OCI-LY7 (cell line): ENCODE results near the gene FANCC. TPM values are rescaled to one million over a fixed set of nuclear protein-coding genes. Genes with fewer than 3 reads are reported as not detected.
"Not testable (repeated sequence)": the region's sequence is repeated elsewhere in the genome, so short reads cannot be mapped to it uniquely, and the experiment has no call there.

Experiments
- BruUV-seq: library from RNA; stranded (reverse); fragments of 400-500 nt; replicated peaks from 2 replicates; lab custom pipeline; 2021; lab: Mats Ljungman, UMichigan
- CTCF ChIA-PET: fragments of 300-600 bp; sonication (Branson Sonifier 250); formaldehyde crosslinking; loops from one replicate; lab custom pipeline; 2022; ENCODE audit warnings: antibody characterized with exemption; ENCODE audit not compliant: unreplicated experiment; lab: Charles Lee
- POLR2A ChIA-PET: fragments of 300-600 bp; sonication (Branson Sonifier 250); formaldehyde crosslinking; loops from one replicate; lab custom pipeline; 2022; ENCODE audit warnings: antibody characterized with exemption; lab: Charles Lee
- DNase-seq: peaks from one replicate; pipeline ENCODE4 v3.0.0-alpha.2; 2015; ENCODE audit warnings: low spot score
- H2AFZ ChIP-seq: fragments of 200-600 bp; sonication (generic), shearing (Covaris generic); 2 replicates; pipeline ENCODE4 v1.6.1; 2014; ENCODE audit warnings: mild to moderate bottlenecking, antibody characterized with exemption, low read length, moderate library complexity
- H3K27ac ChIP-seq: fragments of 200-600 bp; sonication (generic); 2 replicates; pipeline ENCODE4 v1.5.1; 2014; ENCODE audit warnings: mixed run types, low read depth, mild to moderate bottlenecking, moderate library complexity, low read length, inconsistent platforms; ENCODE audit not compliant: poor library complexity, severe bottlenecking
- H3K36me3 ChIP-seq: fragments of 200-600 bp; sonication (generic); 2 replicates; pipeline ENCODE4 v1.6.1; 2014; ENCODE audit warnings: mild to moderate bottlenecking, antibody characterized with exemption, low read length, moderate library complexity, mixed read lengths; ENCODE audit not compliant: insufficient read depth
- H3K4me1 ChIP-seq: fragments of 200-600 bp; sonication (generic); 2 replicates; pipeline ENCODE4 v1.5.1; 2014; ENCODE audit warnings: mild to moderate bottlenecking, low read length; ENCODE audit not compliant: insufficient read depth, poor library complexity, severe bottlenecking
- H3K4me2 ChIP-seq: fragments of 200-600 bp; sonication (generic); 2 replicates; pipeline ENCODE4 v1.6.1; 2014; ENCODE audit warnings: mild to moderate bottlenecking, low read length
- H3K4me3 ChIP-seq: fragments of 200-600 bp; sonication (generic); 2 replicates; pipeline ENCODE4 v1.5.1; 2014; ENCODE audit warnings: mild to moderate bottlenecking, low read depth, low read length; ENCODE audit not compliant: poor library complexity, severe bottlenecking
- H3K79me2 ChIP-seq: fragments of 200-600 bp; sonication (generic); 2 replicates; pipeline ENCODE4 v1.6.1; 2016; ENCODE audit warnings: low read depth, mild to moderate bottlenecking, low read length, moderate library complexity, mixed read lengths; ENCODE audit not compliant: insufficient read depth
- H3K9me2 ChIP-seq: fragments of 200-600 bp; sonication (generic); 2 replicates; pipeline ENCODE4 v1.6.1; 2016; ENCODE audit warnings: mild to moderate bottlenecking, low read length, mixed read lengths; ENCODE audit not compliant: insufficient read depth
- H3K9me3 ChIP-seq: fragments of 200-600 bp; sonication (generic); 2 replicates; pipeline ENCODE4 v1.6.1; 2014; ENCODE audit warnings: mild to moderate bottlenecking, mixed run types, low read length, mixed read lengths
- H4K20me1 ChIP-seq: fragments of 200-600 bp; sonication (generic); 2 replicates; pipeline ENCODE4 v1.6.1; 2014; ENCODE audit warnings: mild to moderate bottlenecking, antibody characterized with exemption, low read length, moderate library complexity, mixed read lengths; ENCODE audit not compliant: insufficient read depth
- EZH2phosphoT487 ChIP-seq: fragments of 200-600 bp; sonication (generic); IDR thresholded peaks from 2 replicates; pipeline ENCODE4 v1.6.1; 2018; ENCODE audit warnings: low read depth, borderline replicate concordance, mild to moderate bottlenecking, mixed run types, antibody characterized with exemption, low read length, moderate library complexity, mixed read lengths
- intact Hi-C: fragments of 100-400 bp; cut with micrococcal nuclease; formaldehyde crosslinking; loops from one replicate; pipeline ENCODE4 v1.10.0; 2022; ENCODE audit not compliant: unreplicated experiment
- total RNA-seq, 2 experiments: library from RNA; depleted of rRNA in 1 of 2; stranded (reverse); fragments of >200 nt in 1 of 2; shearing (Covaris generic) in 1 of 2; gene quantifications; 2 replicates each; pipeline ENCODE4 v1.2.3, GENCODE V29; 2014 to 2022
- TF ChIP-seq, protein P1 (sequence below): fragments of 200-600 bp; sonication (generic); conservative IDR thresholded peaks from 2 replicates; pipeline ENCODE4 v1.5.1; 2014; ENCODE audit warnings: mild to moderate bottlenecking, antibody characterized with exemption, low read length, moderate library complexity, mixed read lengths

FANCC gene
- total RNA-seq, 2 experiments from 2014 or later: 13.9 to 28.7 TPM

DNA sequence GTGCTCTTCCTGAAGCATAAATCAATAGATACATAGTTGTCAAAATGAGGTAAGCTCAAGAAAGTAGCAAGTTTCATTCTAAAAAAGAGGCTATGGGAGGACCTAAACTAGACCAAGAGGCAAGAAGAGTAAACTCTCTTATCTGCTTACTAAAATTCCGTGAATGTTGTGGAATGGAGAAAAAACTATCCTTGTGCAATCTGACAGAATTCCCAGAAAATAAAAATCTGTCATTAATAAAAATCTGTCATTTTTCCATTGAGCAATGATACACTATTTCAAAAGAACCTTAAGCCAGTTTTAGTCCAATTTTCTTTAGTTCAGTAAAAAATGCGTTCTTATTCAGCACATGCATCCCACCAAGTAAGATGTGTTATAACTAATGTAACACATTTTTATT, 15.9 kb upstream of the FANCC start:
- no peak for DNase-seq
- peaks cover 32% of the 10 kb centered on the region for H3K9me3 ChIP-seq
- no peak overlapping the region for H2AFZ ChIP-seq
- BruUV-seq: no TSS peak
- ChIA-PET CTCF (no interaction called here), POLR2A (no interaction called here)
- no peak overlapping the region for H3K27ac ChIP-seq
- H3K4me1 ChIP-seq: no peaks in the 10 kb centered on the region
- H3K36me3 ChIP-seq: no peaks in the 10 kb centered on the region
- no peaks in the 10 kb centered on the region for H3K9me2 ChIP-seq
- H3K79me2 ChIP-seq: no peaks in the 10 kb centered on the region
- no peaks in the 10 kb centered on the region for H4K20me1 ChIP-seq
- intact Hi-C loops: no loop called here
- no peak overlapping the region for H3K4me2 ChIP-seq
- no peak for TF ChIP-seq EZH2phosphoT487
- TF ChIP-seq, protein P1, sequence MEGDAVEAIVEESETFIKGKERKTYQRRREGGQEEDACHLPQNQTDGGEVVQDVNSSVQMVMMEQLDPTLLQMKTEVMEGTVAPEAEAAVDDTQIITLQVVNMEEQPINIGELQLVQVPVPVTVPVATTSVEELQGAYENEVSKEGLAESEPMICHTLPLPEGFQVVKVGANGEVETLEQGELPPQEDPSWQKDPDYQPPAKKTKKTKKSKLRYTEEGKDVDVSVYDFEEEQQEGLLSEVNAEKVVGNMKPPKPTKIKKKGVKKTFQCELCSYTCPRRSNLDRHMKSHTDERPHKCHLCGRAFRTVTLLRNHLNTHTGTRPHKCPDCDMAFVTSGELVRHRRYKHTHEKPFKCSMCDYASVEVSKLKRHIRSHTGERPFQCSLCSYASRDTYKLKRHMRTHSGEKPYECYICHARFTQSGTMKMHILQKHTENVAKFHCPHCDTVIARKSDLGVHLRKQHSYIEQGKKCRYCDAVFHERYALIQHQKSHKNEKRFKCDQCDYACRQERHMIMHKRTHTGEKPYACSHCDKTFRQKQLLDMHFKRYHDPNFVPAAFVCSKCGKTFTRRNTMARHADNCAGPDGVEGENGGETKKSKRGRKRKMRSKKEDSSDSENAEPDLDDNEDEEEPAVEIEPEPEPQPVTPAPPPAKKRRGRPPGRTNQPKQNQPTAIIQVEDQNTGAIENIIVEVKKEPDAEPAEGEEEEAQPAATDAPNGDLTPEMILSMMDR: no peak
- H3K4me3 ChIP-seq: no peak overlapping the region

DNA sequence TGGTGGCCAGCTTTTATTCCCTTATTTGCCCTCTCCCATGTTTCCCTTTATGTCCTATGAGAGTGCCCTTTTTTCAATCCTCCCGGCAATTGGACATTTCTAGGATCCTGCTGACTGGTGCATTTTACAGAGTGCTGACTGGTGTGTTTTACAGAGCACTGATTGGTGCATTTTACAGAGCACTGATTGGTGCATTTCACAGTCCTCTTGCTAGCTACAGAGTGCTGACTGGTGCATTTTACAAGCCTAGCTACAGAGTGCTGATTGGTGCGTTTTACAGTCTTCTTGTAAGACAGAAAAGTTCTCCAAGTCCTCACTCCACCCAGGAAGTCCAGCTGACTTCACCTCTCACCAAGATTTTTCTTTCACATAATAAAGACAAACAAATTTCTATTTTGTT, 15.4 kb upstream of the FANCC start:
- no TSS peak for BruUV-seq
- CTCF ChIA-PET: no interaction called here
- intact Hi-C loops: no loop called here
- no peak overlapping the region for H3K4me2 ChIP-seq
- H3K4me3 ChIP-seq: no peak overlapping the region
- no peaks in the 10 kb centered on the region for H3K9me2 ChIP-seq
- H3K4me1 ChIP-seq: no peaks in the 10 kb centered on the region
- peaks cover 33% of the 10 kb centered on the region; the same call in 1 of the 2 replicates for H3K9me3 ChIP-seq
- no peak overlapping the region for H2AFZ ChIP-seq
- no peaks in the 10 kb centered on the region for H3K79me2 ChIP-seq
- H3K27ac ChIP-seq: no peak overlapping the region
- H3K36me3 ChIP-seq: no peaks in the 10 kb centered on the region
- POLR2A ChIA-PET: no interaction called here
- H4K20me1 ChIP-seq: no peaks in the 10 kb centered on the region
- no peak for DNase-seq
- no peak for TF ChIP-seq EZH2phosphoT487
- TF ChIP-seq, protein P1: no peak

DNA sequence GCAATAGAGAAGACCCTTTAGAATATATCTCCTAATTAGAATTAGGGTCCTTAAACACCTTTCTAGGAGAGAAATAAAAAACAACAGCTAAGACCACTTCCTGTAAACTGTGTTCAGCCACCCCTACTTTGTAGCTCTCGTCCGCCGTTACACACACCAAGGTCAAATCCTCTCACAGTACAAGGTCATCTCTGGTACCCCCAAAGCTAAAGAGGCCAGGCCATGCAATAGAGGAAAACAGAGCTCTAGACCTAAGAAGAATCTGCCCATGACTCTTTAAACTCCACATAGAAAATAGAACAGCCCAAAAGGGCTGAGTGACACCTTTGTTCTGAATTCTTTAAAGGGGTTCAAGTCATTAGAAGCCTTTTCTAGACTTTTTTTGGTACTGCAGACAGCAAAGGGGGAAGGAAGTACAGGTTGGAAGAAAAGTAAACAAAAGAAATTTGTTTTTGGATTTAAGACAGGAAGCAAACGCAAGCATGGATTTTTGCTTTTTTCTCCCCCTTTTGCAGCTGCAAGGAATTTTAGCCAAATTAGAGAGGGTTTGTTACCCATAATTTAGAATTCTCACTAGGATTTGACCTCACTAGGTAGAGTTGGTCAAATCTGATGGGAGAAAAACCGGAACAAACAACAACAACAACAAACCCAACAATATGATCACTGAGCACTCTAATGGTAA, 13.4 kb upstream of the FANCC start:
- Histone ChIP-seq H3K36me3 (no peaks in the 10 kb centered on the region), H2AFZ (no peak overlapping the region), H3K4me1 (no peaks in the 10 kb centered on the region), H4K20me1 (no peaks in the 10 kb centered on the region), H3K27ac (no peak overlapping the region), H3K9me2 (no peaks in the 10 kb centered on the region), H3K4me3 (no peak overlapping the region), H3K4me2 (no peak overlapping the region), H3K79me2 (no peaks in the 10 kb centered on the region), H3K9me3 (peaks cover 37% of the 10 kb centered on the region)
- TF ChIP-seq, protein P1: no peak
- no peak for TF ChIP-seq EZH2phosphoT487
- CTCF ChIA-PET: no interaction called here
- no peak for DNase-seq
- POLR2A ChIA-PET: no interaction called here
- no TSS peak for BruUV-seq
- intact Hi-C loops: no loop called here

DNA sequence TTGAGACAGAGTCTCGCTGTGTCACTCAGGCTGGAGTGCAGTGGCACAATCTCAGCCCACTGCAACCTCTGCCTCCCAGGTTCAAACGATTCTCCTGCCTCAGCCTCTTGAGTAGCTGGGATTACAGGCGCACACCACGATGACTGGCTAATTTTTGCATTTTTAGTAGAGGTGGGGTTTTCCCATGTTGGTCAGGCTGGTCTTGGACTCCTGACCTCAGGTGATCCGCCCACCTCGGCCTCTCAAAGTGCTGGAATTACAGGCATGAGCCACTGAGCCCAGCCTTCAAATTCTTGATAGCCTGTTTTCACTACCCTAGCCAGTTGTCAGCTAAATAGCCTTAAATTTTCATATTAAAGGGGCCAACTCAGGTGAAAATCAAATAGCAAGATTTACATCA, 11.6 kb upstream of the FANCC start:
- H3K79me2 ChIP-seq, DNase-seq, H3K4me1 ChIP-seq, H3K27ac ChIP-seq, H3K36me3 ChIP-seq, H3K9me2 ChIP-seq, H2AFZ ChIP-seq, intact Hi-C loops, H3K4me3 ChIP-seq, H3K4me2 ChIP-seq, BruUV-seq, CTCF ChIA-PET, H4K20me1 ChIP-seq: not testable (repeated sequence)
- POLR2A ChIA-PET: interaction anchor here (0.6 to 0.8 kb wide), 3 partner anchors 182 to 1847 kb away, joined by 3 to 4 read pairs (median 3); no protein-coding TSS in a partner anchor
- H3K9me3 ChIP-seq: peaks cover 55% of the 10 kb centered on the region
